K562 (cell line): ENCODE measurements around the gene PACS1.

Experiments
- AFF4 ChIP-seq: sonication (generic); formaldehyde crosslinking; IDR thresholded peaks from 2 replicates; pipeline ENCODE4 v1.8.0; 2023; ENCODE audit warnings: mild to moderate bottlenecking, missing genetic modification reagents
- PCBP1 ChIP-seq: fragments of 200-400 bp; formaldehyde crosslinking; IDR thresholded peaks from 2 replicates; pipeline ENCODE4 v1.6.1; 2018; ENCODE audit warnings: mild to moderate bottlenecking, low read depth, low read length; ENCODE audit not compliant: poor library complexity, severe bottlenecking
- TF ChIP-seq, protein P1 (sequence below): sonication (generic); formaldehyde crosslinking; IDR thresholded peaks from 2 replicates; pipeline ENCODE4 v1.8.1; 2023; ENCODE audit warnings: mild to moderate bottlenecking, missing genetic modification reagents
- TF ChIP-seq, protein P2 (sequence below): sonication (generic); formaldehyde crosslinking; IDR thresholded peaks from 2 replicates; pipeline ENCODE4 v1.8.1; 2022; ENCODE audit warnings: missing genetic modification reagents

DNA sequence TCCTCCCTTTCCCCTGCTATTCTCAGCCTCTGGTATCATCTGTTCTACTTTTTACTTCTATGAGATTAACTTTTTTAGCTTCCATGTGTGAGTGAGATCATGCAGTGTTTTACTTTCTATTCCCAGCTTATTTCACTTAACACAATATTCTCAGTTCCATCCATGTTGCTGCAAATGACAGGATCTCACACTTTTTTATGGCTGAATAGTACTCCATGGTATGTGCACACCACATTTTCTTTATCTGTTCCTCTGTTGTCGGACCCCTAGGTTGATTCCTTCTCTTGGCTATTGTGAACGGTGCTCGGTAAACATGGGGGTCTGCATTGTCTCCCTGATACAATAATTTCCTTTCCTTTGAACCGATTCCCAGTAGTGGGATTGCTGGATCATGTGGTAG, 117.4 kb downstream of the PACS1 start:
- no peak for TF ChIP-seq AFF4 (CRISPR knock-in tag)
- TF ChIP-seq, protein P1, sequence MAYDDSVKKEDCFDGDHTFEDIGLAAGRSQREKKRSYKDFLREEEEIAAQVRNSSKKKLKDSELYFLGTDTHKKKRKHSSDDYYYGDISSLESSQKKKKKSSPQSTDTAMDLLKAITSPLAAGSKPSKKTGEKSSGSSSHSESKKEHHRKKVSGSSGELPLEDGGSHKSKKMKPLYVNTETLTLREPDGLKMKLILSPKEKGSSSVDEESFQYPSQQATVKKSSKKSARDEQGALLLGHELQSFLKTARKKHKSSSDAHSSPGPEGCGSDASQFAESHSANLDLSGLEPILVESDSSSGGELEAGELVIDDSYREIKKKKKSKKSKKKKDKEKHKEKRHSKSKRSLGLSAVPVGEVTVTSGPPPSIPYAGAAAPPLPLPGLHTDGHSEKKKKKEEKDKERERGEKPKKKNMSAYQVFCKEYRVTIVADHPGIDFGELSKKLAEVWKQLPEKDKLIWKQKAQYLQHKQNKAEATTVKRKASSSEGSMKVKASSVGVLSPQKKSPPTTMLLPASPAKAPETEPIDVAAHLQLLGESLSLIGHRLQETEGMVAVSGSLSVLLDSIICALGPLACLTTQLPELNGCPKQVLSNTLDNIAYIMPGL: no peak
- no peak for TF ChIP-seq PCBP1
- TF ChIP-seq, protein P2, sequence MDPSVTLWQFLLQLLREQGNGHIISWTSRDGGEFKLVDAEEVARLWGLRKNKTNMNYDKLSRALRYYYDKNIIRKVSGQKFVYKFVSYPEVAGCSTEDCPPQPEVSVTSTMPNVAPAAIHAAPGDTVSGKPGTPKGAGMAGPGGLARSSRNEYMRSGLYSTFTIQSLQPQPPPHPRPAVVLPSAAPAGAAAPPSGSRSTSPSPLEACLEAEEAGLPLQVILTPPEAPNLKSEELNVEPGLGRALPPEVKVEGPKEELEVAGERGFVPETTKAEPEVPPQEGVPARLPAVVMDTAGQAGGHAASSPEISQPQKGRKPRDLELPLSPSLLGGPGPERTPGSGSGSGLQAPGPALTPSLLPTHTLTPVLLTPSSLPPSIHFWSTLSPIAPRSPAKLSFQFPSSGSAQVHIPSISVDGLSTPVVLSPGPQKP (CRISPR knock-in tag): no peak
